Choroid plexus epithelial cell (primary cell): ENCODE measurements around the gene IQCH.
A peak's percentile ranks its signal among the peaks of the same experiment; 100 is the strongest.

Source experiments
- DNase-seq: peaks from one replicate; pipeline ENCODE4 v3.0.0-alpha.2; 2010; ENCODE audit warnings: low read depth
- H3K4me3 ChIP-seq: 2 replicates; pipeline ENCODE4 v1.5.1; 2011; ENCODE audit warnings: low read depth, mild to moderate bottlenecking, control low read depth, low read length, moderate library complexity
- CTCF ChIP-seq: conservative IDR thresholded peaks from 2 replicates; pipeline ENCODE4 v1.5.1; 2011; ENCODE audit warnings: low read depth, mild to moderate bottlenecking, control low read depth, inconsistent platforms, low read length, moderate library complexity

IQCH gene

GRCh38 chr15:67468416-67468815, 213.8 kb downstream of the IQCH start:
- no peak overlapping the region for H3K4me3 ChIP-seq
- no peak for DNase-seq
- no peak for TF ChIP-seq CTCF

DNA sequence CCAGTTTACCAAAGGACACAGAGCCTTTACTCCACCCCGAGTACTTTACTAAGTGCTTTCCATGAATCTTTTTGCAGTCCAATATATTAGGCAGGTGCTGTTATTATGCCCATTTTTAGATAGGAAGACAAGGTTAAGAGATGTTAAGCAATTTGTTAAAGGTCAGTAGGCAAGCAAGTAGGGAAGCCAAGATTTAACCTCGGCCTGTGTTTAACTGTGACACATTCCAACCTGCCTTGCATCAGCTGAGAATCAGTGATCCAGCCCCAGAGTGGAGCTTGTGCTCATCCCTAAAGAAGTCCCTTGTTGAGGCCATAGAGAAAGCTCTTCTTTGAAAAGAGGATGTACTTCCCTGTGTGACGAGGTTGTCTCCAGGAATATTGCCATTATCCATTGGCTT, 215.1 kb downstream of the IQCH start:
- H3K4me3 ChIP-seq: no peak overlapping the region
- no peak for TF ChIP-seq CTCF

DNA sequence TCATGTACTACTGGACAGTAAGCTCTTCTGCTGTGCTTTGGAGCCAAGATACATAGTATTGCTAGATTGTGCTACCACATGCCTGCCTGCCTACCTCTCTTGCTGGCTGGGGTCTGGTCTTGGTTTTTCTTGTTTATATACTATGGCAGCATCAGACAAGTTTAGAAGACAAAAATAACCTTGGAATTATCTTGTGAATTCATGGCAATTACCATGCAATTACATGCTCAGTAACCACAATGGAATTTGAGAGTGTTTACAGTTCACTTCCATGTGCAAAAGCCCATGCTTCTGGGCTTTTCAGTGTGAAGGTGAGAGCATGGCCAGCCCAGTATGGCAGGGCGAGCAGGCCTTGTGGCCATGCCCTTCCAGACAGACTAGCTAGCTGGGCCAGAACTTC, 218.4 kb downstream of the IQCH start:
- DNase-seq: peak; percentile 36
- no peak for TF ChIP-seq CTCF
- H3K4me3 ChIP-seq: no peak overlapping the region

More for the DNA sequence above, 215.1 kb downstream of the IQCH start:
- no peak for DNase-seq

DNA sequence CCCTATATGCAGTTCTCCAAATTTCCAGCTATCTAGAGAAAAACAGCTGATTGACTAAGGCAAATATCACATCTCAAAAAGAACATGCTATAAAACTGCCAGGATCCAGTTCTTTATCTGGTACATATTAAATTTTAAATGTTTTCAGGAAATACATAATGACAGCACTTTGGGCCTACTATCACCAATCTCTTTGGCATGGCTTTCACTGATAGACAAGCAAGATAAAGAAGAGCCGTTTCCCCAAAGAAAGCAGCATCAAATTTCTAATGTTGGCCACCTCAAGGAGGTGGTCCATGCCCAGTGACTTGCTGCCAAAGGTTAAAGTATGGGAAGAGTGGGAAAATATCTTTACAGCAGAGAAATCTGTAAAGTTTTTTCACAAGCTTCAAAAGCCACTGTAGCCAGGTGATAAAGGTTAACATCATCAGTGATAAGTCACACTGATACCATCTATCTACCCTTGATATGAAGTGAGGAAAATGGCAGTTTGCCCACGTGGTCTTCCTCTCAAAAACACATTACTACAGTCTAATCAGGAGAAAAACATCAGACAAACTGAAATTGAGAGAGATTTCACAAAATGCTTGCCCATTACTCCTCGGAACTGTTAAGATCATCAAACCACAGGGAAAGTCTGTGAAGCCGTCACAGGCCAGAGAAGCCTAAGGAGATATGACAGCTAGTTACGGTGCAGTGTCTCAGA, 220.0 kb downstream of the IQCH start:
- no peak for DNase-seq
- no peak for TF ChIP-seq CTCF
- H3K4me3 ChIP-seq: no peak overlapping the region

- H3K4me3 ChIP-seq: no peak overlapping the region
- TF ChIP-seq CTCF: no peak
- peak; percentile 11 for DNase-seq
These were observed 225.4 kb downstream of the IQCH start for GRCh38 chr15:67479781-67480505.

GRCh38 chr15:67480741-67481140, 226.2 kb downstream of the IQCH start:
- no peak for DNase-seq
- TF ChIP-seq CTCF: no peak
- H3K4me3 ChIP-seq: no peak overlapping the region

GRCh38 chr15:67481680-67482079, 227.1 kb downstream of the IQCH start:
- no peak for TF ChIP-seq CTCF
- no peak overlapping the region for H3K4me3 ChIP-seq
- no peak for DNase-seq
